Stimulated activated naive B cell treated with anti-CD40 and anti-IgM and Interleukin-4, amounts not matched to agents 10 μg/mL and 1 μg/mL and 100 μg/mL, for 72 hours (primary cell): ENCODE measurements around the gene CYP46A1.

Experiments
- ATAC-seq, 2 donors: fragments of 150-1000 bp; cut with Tn5 transposase; replicated peaks; 2 replicates each; pipeline ENCODE4 v1.10.0; 2021; ENCODE audit warnings: moderate library complexity in 1 of 2
- DNase-seq: peaks from one replicate; pipeline ENCODE4 v3.0.0; 2021
- H3K27ac Mint-ChIP-seq: one replicate; pipeline ENCODE4 v1.8.0; 2022; ENCODE audit warnings: mild to moderate bottlenecking, mixed read lengths
- H3K27me3 Mint-ChIP-seq, 2 donors: one replicate each; pipeline ENCODE4 v1.8.0; 2022; ENCODE audit warnings: mixed read lengths in 2 of 2
- H3K36me3 Mint-ChIP-seq, 2 donors: one replicate each; pipeline ENCODE4 v1.8.0; 2022; ENCODE audit warnings: mixed read lengths in 2 of 2, mild to moderate bottlenecking in 1 of 2
- H3K4me1 Mint-ChIP-seq, 2 donors: one replicate each; pipeline ENCODE4 v1.8.0; 2022; ENCODE audit warnings: mixed read lengths in 2 of 2, mild to moderate bottlenecking in 1 of 2
- H3K4me3 Mint-ChIP-seq, 2 donors: one replicate each; pipeline ENCODE4 v1.8.0; 2022; ENCODE audit warnings: mild to moderate bottlenecking in 2 of 2, mixed read lengths in 2 of 2, moderate library complexity in 1 of 2
- H3K9me3 Mint-ChIP-seq, 2 donors: one replicate each; pipeline ENCODE4 v1.8.0; 2022; ENCODE audit warnings: mixed read lengths in 2 of 2, mild to moderate bottlenecking in 1 of 2

CYP46A1 gene

GRCh38 chr14:99698236-99698635, 14.1 kb downstream of the CYP46A1 start:
- H3K9me3 Mint-ChIP-seq = peaks cover 9 to 11% of the 10 kb centered on the region in 2 donors
- ATAC-seq (no peak), DNase-seq (no peak)
- no peak overlapping the region for H3K27ac Mint-ChIP-seq
- no peaks in the 10 kb centered on the region for H3K4me1 Mint-ChIP-seq
- no peak overlapping the region for H3K4me3 Mint-ChIP-seq
- peaks cover 3 to 5% of the 10 kb centered on the region in 2 donors for H3K36me3 Mint-ChIP-seq
- H3K27me3 Mint-ChIP-seq = peaks cover 22 to 31% of the 10 kb centered on the region in 2 donors

GRCh38 chr14:99698642-99699041, 14.5 kb downstream of the CYP46A1 start:
- Mint-ChIP-seq H3K27me3 (peaks cover 22 to 35% of the 10 kb centered on the region in 2 donors), H3K36me3 (peaks cover 8 to 9% of the 10 kb centered on the region in 2 donors), H3K9me3 (peaks cover 13 to 15% of the 10 kb centered on the region in 2 donors), H3K4me1 (no peaks in the 10 kb centered on the region), H3K27ac (no peak overlapping the region), H3K4me3 (no peak overlapping the region)
- DNase-seq (no peak), ATAC-seq (no peak)

GRCh38 chr14:99699085-99699760, 15.1 kb downstream of the CYP46A1 start:
- Mint-ChIP-seq H3K27ac (no peak overlapping the region), H3K4me1 (no peaks in the 10 kb centered on the region), H3K27me3 (peaks cover 22 to 36% of the 10 kb centered on the region in 2 donors), H3K9me3 (peaks cover 14 to 16% of the 10 kb centered on the region in 2 donors), H3K36me3 (peaks cover 8 to 10% of the 10 kb centered on the region in 2 donors), H3K4me3 (no peak overlapping the region)
- DNase-seq (no peak), ATAC-seq (no peak)

- DNase-seq (no peak), ATAC-seq (no peak)
- H3K36me3 Mint-ChIP-seq = peaks cover 8 to 13% of the 10 kb centered on the region in 2 donors
- no peaks in the 10 kb centered on the region for H3K4me1 Mint-ChIP-seq
- H3K9me3 Mint-ChIP-seq = peaks cover 18 to 20% of the 10 kb centered on the region in 2 donors
- H3K4me3 Mint-ChIP-seq = no peak overlapping the region
- H3K27ac Mint-ChIP-seq = no peak overlapping the region
- H3K27me3 Mint-ChIP-seq = peaks cover 26 to 30% of the 10 kb centered on the region in 2 donors
Observed at GRCh38 chr14:99699861-99700260, 15.8 kb downstream of the CYP46A1 start.

GRCh38 chr14:99700379-99700778, 16.3 kb downstream of the CYP46A1 start:
- Mint-ChIP-seq H3K4me3 (no peak overlapping the region), H3K27me3 (peaks cover 26 to 29% of the 10 kb centered on the region in 2 donors), H3K9me3 (peaks cover 18 to 20% of the 10 kb centered on the region in 2 donors), H3K4me1 (no peaks in the 10 kb centered on the region), H3K36me3 (peaks cover 8 to 13% of the 10 kb centered on the region in 2 donors), H3K27ac (no peak overlapping the region)
- no peak for DNase-seq
- no peak for ATAC-seq

- no peak for DNase-seq
- H3K4me3 Mint-ChIP-seq = no peak overlapping the region
- H3K27me3 Mint-ChIP-seq = peaks cover 21 to 23% of the 10 kb centered on the region in 2 donors
- peaks cover 8 to 13% of the 10 kb centered on the region in 2 donors for H3K36me3 Mint-ChIP-seq
- H3K27ac Mint-ChIP-seq = no peak overlapping the region
- H3K9me3 Mint-ChIP-seq = peaks cover 18% of the 10 kb centered on the region in 2 donors
- H3K4me1 Mint-ChIP-seq = no peaks in the 10 kb centered on the region
- ATAC-seq = no peak
Observed at GRCh38 chr14:99701260-99701659, 17.2 kb downstream of the CYP46A1 start.

- ATAC-seq (no peak), DNase-seq (no peak)
- Mint-ChIP-seq H3K4me1 (no peaks in the 10 kb centered on the region), H3K9me3 (peaks cover 18% of the 10 kb centered on the region in 2 donors), H3K4me3 (no peak overlapping the region), H3K36me3 (peaks cover 8 to 13% of the 10 kb centered on the region in 2 donors), H3K27ac (no peak overlapping the region), H3K27me3 (peaks cover 20 to 22% of the 10 kb centered on the region in 2 donors)
Observed at GRCh38 chr14:99702115-99702514, 18.0 kb downstream of the CYP46A1 start.

GRCh38 chr14:99703381-99703780, 19.3 kb downstream of the CYP46A1 start:
- Mint-ChIP-seq H3K27me3 (peaks cover 16 to 23% of the 10 kb centered on the region in 2 donors), H3K9me3 (peaks cover 15 to 18% of the 10 kb centered on the region in 2 donors), H3K4me1 (no peaks in the 10 kb centered on the region), H3K4me3 (no peak overlapping the region), H3K36me3 (peaks cover 8 to 13% of the 10 kb centered on the region in 2 donors), H3K27ac (no peak overlapping the region)
- DNase-seq = no peak
- no peak for ATAC-seq

GRCh38 chr14:99704037-99704436, 19.9 kb downstream of the CYP46A1 start:
- peaks cover 14 to 25% of the 10 kb centered on the region in 2 donors for H3K27me3 Mint-ChIP-seq
- H3K27ac Mint-ChIP-seq = no peak overlapping the region
- H3K36me3 Mint-ChIP-seq = peaks cover 8 to 13% of the 10 kb centered on the region in 2 donors
- DNase-seq (no peak), ATAC-seq (no peak)
- H3K4me1 Mint-ChIP-seq = no peaks in the 10 kb centered on the region
- peaks cover 15 to 22% of the 10 kb centered on the region in 2 donors for H3K9me3 Mint-ChIP-seq
- H3K4me3 Mint-ChIP-seq = no peak overlapping the region

GRCh38 chr14:99706107-99706900, 22.2 kb downstream of the CYP46A1 start:
- Mint-ChIP-seq H3K36me3 (peaks cover 8 to 13% of the 10 kb centered on the region in 2 donors), H3K4me1 (no peaks in the 10 kb centered on the region), H3K27me3 (peaks cover 8 to 16% of the 10 kb centered on the region in 2 donors), H3K27ac (no peak overlapping the region), H3K9me3 (peaks cover 15 to 22% of the 10 kb centered on the region in 2 donors), H3K4me3 (no peak overlapping the region)
- ATAC-seq (no peak), DNase-seq (no peak)

- DNase-seq (no peak), ATAC-seq (no peak)
- Mint-ChIP-seq H3K4me1 (no peaks in the 10 kb centered on the region), H3K27me3 (peaks cover 8 to 16% of the 10 kb centered on the region in 2 donors), H3K36me3 (peaks cover 8 to 13% of the 10 kb centered on the region in 2 donors), H3K9me3 (peaks cover 20% of the 10 kb centered on the region in 2 donors), H3K4me3 (no peak overlapping the region), H3K27ac (no peak overlapping the region)
Observed at GRCh38 chr14:99707420-99707819, 23.3 kb downstream of the CYP46A1 start.

- no peak for ATAC-seq
- H3K27me3 Mint-ChIP-seq = peaks cover 8 to 14% of the 10 kb centered on the region in 2 donors
- H3K27ac Mint-ChIP-seq = no peak overlapping the region
- peaks cover 8 to 12% of the 10 kb centered on the region in 2 donors for H3K36me3 Mint-ChIP-seq
- H3K4me3 Mint-ChIP-seq = no peak overlapping the region
- peaks cover 20 to 23% of the 10 kb centered on the region in 2 donors for H3K9me3 Mint-ChIP-seq
- no peak for DNase-seq
- no peaks in the 10 kb centered on the region for H3K4me1 Mint-ChIP-seq
Observed at GRCh38 chr14:99707921-99708320, 23.8 kb downstream of the CYP46A1 start.

- Mint-ChIP-seq H3K4me1 (no peaks in the 10 kb centered on the region), H3K36me3 (peaks cover 3 to 6% of the 10 kb centered on the region in 2 donors), H3K27ac (no peak overlapping the region), H3K4me3 (no peak overlapping the region), H3K9me3 (peaks cover 14 to 20% of the 10 kb centered on the region in 2 donors), H3K27me3 (peaks cover 8 to 9% of the 10 kb centered on the region in 2 donors)
- DNase-seq (no peak), ATAC-seq (no peak)
Observed at GRCh38 chr14:99708449-99708848, 24.4 kb downstream of the CYP46A1 start.

GRCh38 chr14:99713972-99714371, 29.9 kb downstream of the CYP46A1 start:
- no peak overlapping the region for H3K4me3 Mint-ChIP-seq
- peaks cover 6 to 9% of the 10 kb centered on the region in 2 donors for H3K4me1 Mint-ChIP-seq
- ATAC-seq (no peak), DNase-seq (no peak)
- H3K27me3 Mint-ChIP-seq = peaks cover 12 to 20% of the 10 kb centered on the region in 2 donors
- H3K36me3 Mint-ChIP-seq = peaks cover 0 to 3% of the 10 kb centered on the region in 2 donors
- no peak overlapping the region for H3K27ac Mint-ChIP-seq
- peaks cover 8 to 9% of the 10 kb centered on the region in 2 donors for H3K9me3 Mint-ChIP-seq
